ENCODE data around the gene RNU7-1.
A peak's percentile ranks its signal among the peaks of the same experiment; 100 is the strongest.

Gene RNU7-1

DNA sequence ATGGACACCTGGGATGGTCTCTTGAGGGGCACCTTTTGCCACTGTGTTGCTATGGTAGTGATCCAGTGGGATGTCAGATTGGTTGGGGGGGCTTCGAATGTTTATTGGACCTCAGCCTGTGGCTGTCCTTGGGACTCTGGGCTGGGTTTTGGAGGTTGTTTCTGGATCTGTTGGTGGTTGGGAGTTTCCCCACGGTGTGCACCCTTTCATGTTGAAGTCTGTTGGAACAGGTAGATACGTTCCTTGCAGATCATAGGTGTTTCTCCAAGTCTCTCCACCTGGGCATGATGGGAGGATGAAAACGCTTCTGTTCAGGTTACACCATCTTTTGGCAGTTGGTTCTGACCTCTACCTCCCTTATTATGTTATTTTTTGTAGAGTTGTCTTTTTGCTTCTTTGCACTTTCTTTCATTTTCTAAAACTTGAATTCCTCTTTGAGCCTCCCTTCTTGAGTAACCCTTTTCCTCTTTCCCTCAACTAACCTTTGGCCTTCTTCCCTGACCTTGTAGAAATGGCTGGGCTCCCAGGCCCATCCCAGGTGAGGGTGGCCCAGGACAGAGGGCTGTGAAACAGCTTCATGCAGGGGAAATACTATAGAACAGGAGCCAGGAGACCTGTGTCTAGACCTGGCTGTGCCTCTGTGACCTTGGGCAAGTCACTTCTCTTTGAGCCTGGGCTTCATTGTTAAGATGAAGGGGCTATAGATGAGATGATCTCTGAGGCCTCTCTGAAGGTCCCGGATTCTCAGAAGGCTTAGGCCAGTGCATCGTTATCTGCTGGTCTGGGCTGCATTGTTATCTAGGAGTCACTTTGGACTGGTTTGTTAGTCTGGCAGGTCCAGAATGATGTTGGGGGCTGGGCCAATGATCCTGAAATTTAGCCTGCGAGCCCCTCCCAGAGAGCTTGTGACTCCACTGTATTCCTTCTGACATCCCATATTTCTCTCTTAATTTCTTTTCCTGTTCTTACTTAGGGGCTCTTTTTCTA lies 13.9 kb upstream of the RNU7-1 start:
- Histone ChIP-seq H3K36me3 (ENCODE audit: control insufficient read depth, insufficient read depth, low read length) (peaks cover 42% of the 10 kb centered on the region), H3K4me3 (ENCODE audit: extremely low read depth, insufficient read depth, low read length, poor library complexity, severe bottlenecking) (peak overlapping the region; percentile 90), H3K27ac (ENCODE audit: low read depth, low read length, severe bottlenecking) (no peak overlapping the region), H3K4me1 (ENCODE audit: control insufficient read depth, insufficient read depth, low read length, poor library complexity, severe bottlenecking) (peaks cover 40% of the 10 kb centered on the region), H3K9me3 (ENCODE audit: control insufficient read depth, low read length) (no peaks in the 10 kb centered on the region)
- 74 to 83% methylated on average over 5 of the region's 7 CpGs for WGBS, 2 experiments (ENCODE audit: insufficient coverage in 2 of 2)

DNA sequence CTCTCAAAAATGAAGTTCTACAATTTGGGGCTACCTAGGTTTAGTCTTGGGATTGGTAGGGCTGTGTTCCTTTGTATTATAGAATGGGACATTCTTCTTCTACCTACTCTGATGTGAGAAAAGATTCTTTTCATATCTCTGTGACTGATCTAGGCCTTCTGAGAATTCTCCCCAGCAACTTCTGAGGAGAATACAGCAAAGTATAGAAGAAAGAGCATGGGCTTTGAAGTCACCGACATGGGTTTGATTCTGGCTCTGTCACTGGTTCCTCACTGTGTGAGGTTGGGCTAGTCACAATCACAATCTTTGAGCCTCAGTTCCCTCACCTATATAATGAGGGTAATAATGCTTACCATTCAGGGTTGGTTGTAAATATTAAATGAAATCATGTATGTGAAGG lies 10.8 kb upstream of the RNU7-1 start:
- Histone ChIP-seq H3K27ac (ENCODE audit: low read depth, low read length, severe bottlenecking) (no peak overlapping the region), H3K36me3 (ENCODE audit: control insufficient read depth, insufficient read depth, low read length) (peaks cover 69% of the 10 kb centered on the region), H3K4me3 (ENCODE audit: extremely low read depth, insufficient read depth, low read length, poor library complexity, severe bottlenecking) (no peak overlapping the region), H3K4me1 (ENCODE audit: control insufficient read depth, insufficient read depth, low read length, poor library complexity, severe bottlenecking) (peaks cover 23% of the 10 kb centered on the region), H3K9me3 (ENCODE audit: control insufficient read depth, low read length) (no peaks in the 10 kb centered on the region)
- 100% methylated on average over 1 of the region's 1 CpG; no CpG with 5 or more reads in 1 of the 2 experiments for WGBS, 2 experiments (ENCODE audit: insufficient coverage in 2 of 2)

DNA sequence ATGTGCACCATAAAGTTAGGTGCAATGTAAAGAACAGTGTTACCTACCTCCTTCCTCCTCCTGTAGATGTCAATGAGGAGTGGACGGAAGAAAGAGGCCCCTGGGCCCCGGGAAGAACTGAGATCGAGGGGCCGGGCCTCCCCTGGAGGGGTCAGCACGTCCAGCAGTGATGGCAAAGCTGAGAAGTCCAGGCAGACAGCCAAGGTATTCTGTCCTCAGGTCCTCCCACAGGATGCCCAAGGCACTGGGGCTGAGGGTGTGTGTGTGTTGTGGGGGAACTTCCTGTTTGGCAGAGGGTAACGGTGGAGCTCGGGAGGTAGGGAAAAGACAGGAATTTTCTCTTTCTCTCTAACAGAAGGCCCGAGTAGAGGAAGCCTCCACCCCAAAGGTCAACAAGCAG lies 9.5 kb upstream of the RNU7-1 start:
- WGBS, 2 experiments (ENCODE audit: insufficient coverage in 2 of 2) = 91 to 93% methylated on average over 4 to 5 of the region's 8 CpGs

DNA sequence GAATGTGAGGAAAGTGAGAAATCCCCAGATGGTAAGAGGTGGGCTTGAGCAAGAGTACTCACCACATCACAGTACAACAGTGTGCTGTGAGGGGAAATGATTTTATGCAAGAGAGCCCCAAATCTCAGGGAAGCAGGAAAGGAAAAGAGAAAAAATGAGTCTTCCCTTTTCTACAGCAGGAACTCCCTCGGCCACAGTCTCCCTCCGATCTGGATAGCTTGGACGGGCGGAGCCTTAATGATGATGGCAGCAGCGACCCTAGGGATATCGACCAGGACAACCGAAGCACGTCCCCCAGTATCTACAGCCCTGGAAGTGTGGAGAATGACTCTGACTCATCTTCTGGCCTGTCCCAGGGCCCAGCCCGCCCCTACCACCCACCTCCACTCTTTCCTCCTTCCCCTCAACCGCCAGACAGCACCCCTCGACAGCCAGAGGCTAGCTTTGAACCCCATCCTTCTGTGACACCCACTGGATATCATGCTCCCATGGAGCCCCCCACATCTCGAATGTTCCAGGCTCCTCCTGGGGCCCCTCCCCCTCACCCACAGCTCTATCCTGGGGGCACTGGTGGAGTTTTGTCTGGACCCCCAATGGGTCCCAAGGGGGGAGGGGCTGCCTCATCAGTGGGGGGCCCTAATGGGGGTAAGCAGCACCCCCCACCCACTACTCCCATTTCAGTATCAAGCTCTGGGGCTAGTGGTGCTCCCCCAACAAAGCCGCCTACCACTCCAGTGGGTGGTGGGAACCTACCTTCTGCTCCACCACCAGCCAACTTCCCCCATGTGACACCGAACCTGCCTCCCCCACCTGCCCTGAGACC lies 8.0 kb upstream of the RNU7-1 start:
- H3K27ac ChIP-seq (ENCODE audit: low read depth, low read length, severe bottlenecking) = no peak overlapping the region
- H3K36me3 ChIP-seq (ENCODE audit: control insufficient read depth, insufficient read depth, low read length) = peaks cover 82% of the 10 kb centered on the region
- 90 to 97% methylated on average over 5 to 6 of the region's 14 CpGs for WGBS, 2 experiments (ENCODE audit: insufficient coverage in 2 of 2)

More for the DNA sequence above, 9.5 kb upstream of the RNU7-1 start:
- no peak overlapping the region for H3K4me3 ChIP-seq (ENCODE audit: extremely low read depth, insufficient read depth, low read length, poor library complexity, severe bottlenecking)
- H3K27ac ChIP-seq (ENCODE audit: low read depth, low read length, severe bottlenecking) = no peak overlapping the region
- no peaks in the 10 kb centered on the region for H3K9me3 ChIP-seq (ENCODE audit: control insufficient read depth, low read length)
- peaks cover 23% of the 10 kb centered on the region for H3K4me1 ChIP-seq (ENCODE audit: control insufficient read depth, insufficient read depth, low read length, poor library complexity, severe bottlenecking)
- peaks cover 78% of the 10 kb centered on the region for H3K36me3 ChIP-seq (ENCODE audit: control insufficient read depth, insufficient read depth, low read length)

DNA sequence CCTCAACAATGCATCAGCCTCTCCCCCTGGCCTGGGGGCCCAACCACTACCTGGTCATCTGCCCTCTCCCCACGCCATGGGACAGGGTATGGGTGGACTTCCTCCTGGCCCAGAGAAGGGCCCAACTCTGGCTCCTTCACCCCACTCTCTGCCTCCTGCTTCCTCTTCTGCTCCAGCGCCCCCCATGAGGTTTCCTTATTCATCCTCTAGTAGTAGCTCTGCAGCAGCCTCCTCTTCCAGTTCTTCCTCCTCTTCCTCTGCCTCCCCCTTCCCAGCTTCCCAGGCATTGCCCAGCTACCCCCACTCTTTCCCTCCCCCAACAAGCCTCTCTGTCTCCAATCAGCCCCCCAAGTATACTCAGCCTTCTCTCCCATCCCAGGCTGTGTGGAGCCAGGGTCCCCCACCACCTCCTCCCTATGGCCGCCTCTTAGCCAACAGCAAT lies 7.4 kb upstream of the RNU7-1 start:
- WGBS, 2 experiments (ENCODE audit: insufficient coverage in 2 of 2) = 96 to 100% methylated on average over 3 of the region's 3 CpGs
- peaks cover 6% of the 10 kb centered on the region for H3K4me1 ChIP-seq (ENCODE audit: control insufficient read depth, insufficient read depth, low read length, poor library complexity, severe bottlenecking)
- no peak overlapping the region for H3K27ac ChIP-seq (ENCODE audit: low read depth, low read length, severe bottlenecking)
- no peak overlapping the region for H3K4me3 ChIP-seq (ENCODE audit: extremely low read depth, insufficient read depth, low read length, poor library complexity, severe bottlenecking)
- H3K9me3 ChIP-seq (ENCODE audit: control insufficient read depth, low read length) = no peaks in the 10 kb centered on the region
- peaks cover 87% of the 10 kb centered on the region for H3K36me3 ChIP-seq (ENCODE audit: control insufficient read depth, insufficient read depth, low read length)

More for the DNA sequence above, 8.0 kb upstream of the RNU7-1 start:
- Histone ChIP-seq H3K9me3 (ENCODE audit: control insufficient read depth, low read length) (no peaks in the 10 kb centered on the region), H3K4me1 (ENCODE audit: control insufficient read depth, insufficient read depth, low read length, poor library complexity, severe bottlenecking) (peaks cover 11% of the 10 kb centered on the region), H3K4me3 (ENCODE audit: extremely low read depth, insufficient read depth, low read length, poor library complexity, severe bottlenecking) (no peak overlapping the region)

DNA sequence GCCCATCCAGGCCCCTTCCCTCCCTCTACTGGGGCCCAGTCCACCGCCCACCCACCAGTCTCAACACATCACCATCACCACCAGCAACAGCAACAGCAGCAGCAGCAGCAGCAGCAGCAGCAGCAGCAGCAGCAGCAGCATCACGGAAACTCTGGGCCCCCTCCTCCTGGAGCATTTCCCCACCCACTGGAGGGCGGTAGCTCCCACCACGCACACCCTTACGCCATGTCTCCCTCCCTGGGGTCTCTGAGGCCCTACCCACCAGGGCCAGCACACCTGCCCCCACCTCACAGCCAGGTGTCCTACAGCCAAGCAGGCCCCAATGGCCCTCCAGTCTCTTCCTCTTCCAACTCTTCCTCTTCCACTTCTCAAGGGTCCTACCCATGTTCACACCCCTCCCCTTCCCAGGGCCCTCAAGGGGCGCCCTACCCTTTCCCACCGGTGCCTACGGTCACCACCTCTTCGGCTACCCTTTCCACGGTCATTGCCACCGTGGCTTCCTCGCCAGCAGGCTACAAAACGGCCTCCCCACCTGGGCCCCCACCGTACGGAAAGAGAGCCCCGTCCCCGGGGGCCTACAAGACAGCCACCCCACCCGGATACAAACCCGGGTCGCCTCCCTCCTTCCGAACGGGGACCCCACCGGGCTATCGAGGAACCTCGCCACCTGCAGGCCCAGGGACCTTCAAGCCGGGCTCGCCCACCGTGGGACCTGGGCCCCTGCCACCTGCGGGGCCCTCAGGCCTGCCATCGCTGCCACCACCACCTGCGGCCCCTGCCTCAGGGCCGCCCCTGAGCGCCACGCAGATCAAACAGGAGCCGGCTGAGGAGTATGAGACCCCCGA lies 6.8 kb upstream of the RNU7-1 start:
- H3K36me3 ChIP-seq (ENCODE audit: control insufficient read depth, insufficient read depth, low read length) = peaks cover 89% of the 10 kb centered on the region
- peak overlapping the region; percentile 38 for H3K4me3 ChIP-seq (ENCODE audit: extremely low read depth, insufficient read depth, low read length, poor library complexity, severe bottlenecking)
- 86 to 91% methylated on average over 27 to 36 of the region's 36 CpGs for WGBS, 2 experiments (ENCODE audit: insufficient coverage in 2 of 2)
- H3K4me1 ChIP-seq (ENCODE audit: control insufficient read depth, insufficient read depth, low read length, poor library complexity, severe bottlenecking) = peaks cover 10% of the 10 kb centered on the region
- no peaks in the 10 kb centered on the region for H3K9me3 ChIP-seq (ENCODE audit: control insufficient read depth, low read length)
- peak overlapping the region; percentile 91 for H3K27ac ChIP-seq (ENCODE audit: low read depth, low read length, severe bottlenecking)

DNA sequence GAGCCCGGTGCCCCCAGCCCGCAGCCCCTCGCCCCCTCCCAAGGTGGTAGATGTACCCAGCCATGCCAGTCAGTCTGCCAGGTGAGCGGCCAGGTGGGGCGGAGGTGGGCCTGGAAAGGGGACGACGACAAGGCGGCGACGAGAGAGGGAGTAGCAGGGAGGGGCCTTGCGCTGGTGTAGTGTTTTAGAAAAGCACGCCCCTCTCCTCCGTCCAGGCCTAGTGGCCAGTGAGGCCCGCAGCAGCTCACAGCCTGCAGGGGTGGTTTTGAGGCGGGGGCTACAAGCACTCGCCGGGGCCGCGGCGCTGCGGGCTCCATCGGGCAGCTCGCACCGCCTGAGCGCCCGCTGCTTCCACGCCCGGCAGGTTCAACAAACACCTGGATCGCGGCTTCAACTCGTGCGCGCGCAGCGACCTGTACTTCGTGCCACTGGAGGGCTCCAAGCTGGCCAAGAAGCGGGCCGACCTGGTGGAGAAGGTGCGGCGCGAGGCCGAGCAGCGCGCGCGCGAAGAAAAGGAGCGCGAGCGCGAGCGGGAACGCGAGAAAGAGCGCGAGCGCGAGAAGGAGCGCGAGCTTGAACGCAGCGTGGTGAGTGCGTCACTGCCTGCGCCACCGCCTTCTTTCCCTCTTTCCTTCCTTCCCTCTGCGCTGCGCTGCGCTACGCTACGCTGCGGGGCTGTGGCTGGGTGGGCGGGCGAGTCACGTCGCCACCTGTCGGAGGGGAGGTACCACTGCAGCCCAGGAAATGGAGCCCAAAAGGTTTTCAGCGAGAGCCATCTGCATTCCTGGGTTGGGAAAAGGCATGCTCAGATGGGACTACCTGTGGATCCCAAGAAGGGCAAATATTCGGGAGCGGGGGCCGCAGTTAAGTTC lies 5.9 kb upstream of the RNU7-1 start:
- peaks cover 18% of the 10 kb centered on the region for H3K4me1 ChIP-seq (ENCODE audit: control insufficient read depth, insufficient read depth, low read length, poor library complexity, severe bottlenecking)
- peaks cover 86% of the 10 kb centered on the region for H3K36me3 ChIP-seq (ENCODE audit: control insufficient read depth, insufficient read depth, low read length)
- 10 to 11% methylated on average over 48 to 72 of the region's 80 CpGs for WGBS, 2 experiments (ENCODE audit: insufficient coverage in 2 of 2)
- peak overlapping the region; percentile 91 for H3K27ac ChIP-seq (ENCODE audit: low read depth, low read length, severe bottlenecking)
- H3K9me3 ChIP-seq (ENCODE audit: control insufficient read depth, low read length) = no peaks in the 10 kb centered on the region
- H3K4me3 ChIP-seq (ENCODE audit: extremely low read depth, insufficient read depth, low read length, poor library complexity, severe bottlenecking) = peak overlapping the region; percentile 38

DNA sequence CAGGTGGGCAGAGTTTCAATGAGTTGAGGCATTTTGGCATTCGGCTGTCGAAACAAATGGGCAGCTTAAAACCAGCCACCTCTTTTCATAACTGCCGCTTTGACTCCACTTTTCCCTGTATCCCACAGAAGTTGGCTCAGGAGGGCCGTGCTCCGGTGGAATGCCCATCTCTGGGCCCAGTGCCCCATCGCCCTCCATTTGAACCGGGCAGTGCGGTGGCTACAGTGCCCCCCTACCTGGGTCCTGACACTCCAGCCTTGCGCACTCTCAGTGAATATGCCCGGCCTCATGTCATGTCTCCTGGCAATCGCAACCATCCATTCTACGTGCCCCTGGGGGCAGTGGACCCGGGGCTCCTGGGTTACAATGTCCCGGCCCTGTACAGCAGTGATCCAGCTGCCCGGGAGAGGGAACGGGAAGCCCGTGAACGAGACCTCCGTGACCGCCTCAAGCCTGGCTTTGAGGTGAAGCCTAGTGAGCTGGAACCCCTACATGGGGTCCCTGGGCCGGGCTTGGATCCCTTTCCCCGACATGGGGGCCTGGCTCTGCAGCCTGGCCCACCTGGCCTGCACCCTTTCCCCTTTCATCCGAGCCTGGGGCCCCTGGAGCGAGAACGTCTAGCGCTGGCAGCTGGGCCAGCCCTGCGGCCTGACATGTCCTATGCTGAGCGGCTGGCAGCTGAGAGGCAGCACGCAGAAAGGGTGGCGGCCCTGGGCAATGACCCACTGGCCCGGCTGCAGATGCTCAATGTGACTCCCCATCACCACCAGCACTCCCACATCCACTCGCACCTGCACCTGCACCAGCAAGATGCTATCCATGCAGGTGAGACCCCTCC lies 5.0 kb upstream of the RNU7-1 start:
- WGBS, 2 experiments (ENCODE audit: insufficient coverage in 2 of 2) = 93 to 94% methylated on average over 20 to 30 of the region's 32 CpGs
- H3K9me3 ChIP-seq (ENCODE audit: control insufficient read depth, low read length) = no peaks in the 10 kb centered on the region
- H3K4me1 ChIP-seq (ENCODE audit: control insufficient read depth, insufficient read depth, low read length, poor library complexity, severe bottlenecking) = peaks cover 24% of the 10 kb centered on the region
- H3K27ac ChIP-seq (ENCODE audit: low read depth, low read length, severe bottlenecking) = peak overlapping the region; percentile 72
- H3K36me3 ChIP-seq (ENCODE audit: control insufficient read depth, insufficient read depth, low read length) = peaks cover 77% of the 10 kb centered on the region
- peak overlapping the region; percentile 38 for H3K4me3 ChIP-seq (ENCODE audit: extremely low read depth, insufficient read depth, low read length, poor library complexity, severe bottlenecking)

DNA sequence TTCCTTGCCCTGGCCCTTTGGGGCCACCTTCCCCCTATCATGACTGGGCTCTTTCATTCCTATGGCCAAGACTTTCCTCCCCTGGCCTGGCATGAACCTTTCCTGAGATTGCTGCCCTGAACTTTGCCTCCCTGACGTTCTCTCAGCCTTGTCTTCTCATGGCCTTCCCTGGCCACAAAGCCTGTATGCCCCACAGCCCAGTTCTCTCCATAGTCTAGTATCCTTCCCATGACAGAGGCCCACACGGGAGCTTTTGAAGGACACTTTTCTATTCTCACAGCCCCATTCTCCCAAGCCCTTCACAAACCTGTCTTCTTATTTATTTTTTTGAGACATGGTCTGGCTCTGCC lies 4.5 kb upstream of the RNU7-1 start:
- Histone ChIP-seq H3K4me3 (ENCODE audit: extremely low read depth, insufficient read depth, low read length, poor library complexity, severe bottlenecking) (no peak overlapping the region), H3K36me3 (ENCODE audit: control insufficient read depth, insufficient read depth, low read length) (peaks cover 71% of the 10 kb centered on the region), H3K27ac (ENCODE audit: low read depth, low read length, severe bottlenecking) (no peak overlapping the region), H3K9me3 (ENCODE audit: control insufficient read depth, low read length) (no peaks in the 10 kb centered on the region), H3K4me1 (ENCODE audit: control insufficient read depth, insufficient read depth, low read length, poor library complexity, severe bottlenecking) (peaks cover 22% of the 10 kb centered on the region)
- 93 to 98% methylated on average over 2 of the region's 2 CpGs for WGBS, 2 experiments (ENCODE audit: insufficient coverage in 2 of 2)

All from mesodermal cell (in vitro differentiated cells).